Thymus (tissue), 11 donors: ENCODE measurements around the gene GALR2. TPM values are rescaled to one million over a fixed set of nuclear protein-coding genes. Genes with fewer than 3 reads are reported as not detected.

ENCODE experiments used
- DNase-seq, 9 donors: peaks; one replicate each; pipeline ENCODE4 v3.0.0-alpha.2; 2013; ENCODE audit warnings: low spot score in 9 of 9, low read depth in 6 of 9, missing footprints in 1 of 9
- H3K27ac ChIP-seq, 2 donors: one replicate each; pipeline ENCODE4 v1.5.1; 2013; ENCODE audit warnings: control low read depth in 1 of 2, low read depth in 1 of 2, low read length in 1 of 2, mild to moderate bottlenecking in 1 of 2, moderate library complexity in 1 of 2
- H3K27me3 ChIP-seq, 2 donors: one replicate each; pipeline ENCODE4 v1.5.1; 2013; ENCODE audit warnings: low read length in 1 of 2; ENCODE audit not compliant: control insufficient read depth in 2 of 2, insufficient read depth in 1 of 2
- H3K36me3 ChIP-seq, 2 donors: one replicate each; pipeline ENCODE4 v1.5.1; 2013; ENCODE audit warnings: low read length in 1 of 2, mild to moderate bottlenecking in 1 of 2, moderate library complexity in 1 of 2; ENCODE audit not compliant: control insufficient read depth in 2 of 2, insufficient read depth in 2 of 2
- H3K4me1 ChIP-seq, 2 donors: one replicate each; pipeline ENCODE4 v1.5.1; 2013; ENCODE audit warnings: low read length in 2 of 2; ENCODE audit not compliant: control insufficient read depth in 2 of 2, insufficient read depth in 2 of 2
- H3K4me3 ChIP-seq, 2 donors: one replicate each; pipeline ENCODE4 v1.5.1; 2013; ENCODE audit warnings: low read length in 2 of 2, control low read depth in 1 of 2, mild to moderate bottlenecking in 1 of 2
- H3K9me3 ChIP-seq, 2 donors: one replicate each; pipeline ENCODE4 v1.5.1; 2013; ENCODE audit warnings: low read length in 1 of 2, mild to moderate bottlenecking in 1 of 2; ENCODE audit not compliant: control insufficient read depth in 2 of 2, insufficient read depth in 1 of 2
- WGBS: extraction: QIAGEN DNeasy Blood & Tissue Kit; methylation state at CpG from one replicate; pipeline ENCODE4 v1.1.7; 2013; 5-methylcytosine and 5-hydroxymethylcytosine counted together
- polyA plus RNA-seq: library from polyadenylated mRNA; stranded (reverse); fragments of 200-250 nt; gene quantifications from one replicate; pipeline ENCODE4 v1.2.3, GENCODE V29; 2013
- total RNA-seq: library from RNA; stranded (reverse); fragments of 120-200 nt; gene quantifications from one replicate; pipeline ENCODE4 v1.2.4, GENCODE V29; 2013
- donor health status: healthy.

GALR2 gene
- total and polyA plus RNA-seq, 2 donors = 0.09 TPM

DNA sequence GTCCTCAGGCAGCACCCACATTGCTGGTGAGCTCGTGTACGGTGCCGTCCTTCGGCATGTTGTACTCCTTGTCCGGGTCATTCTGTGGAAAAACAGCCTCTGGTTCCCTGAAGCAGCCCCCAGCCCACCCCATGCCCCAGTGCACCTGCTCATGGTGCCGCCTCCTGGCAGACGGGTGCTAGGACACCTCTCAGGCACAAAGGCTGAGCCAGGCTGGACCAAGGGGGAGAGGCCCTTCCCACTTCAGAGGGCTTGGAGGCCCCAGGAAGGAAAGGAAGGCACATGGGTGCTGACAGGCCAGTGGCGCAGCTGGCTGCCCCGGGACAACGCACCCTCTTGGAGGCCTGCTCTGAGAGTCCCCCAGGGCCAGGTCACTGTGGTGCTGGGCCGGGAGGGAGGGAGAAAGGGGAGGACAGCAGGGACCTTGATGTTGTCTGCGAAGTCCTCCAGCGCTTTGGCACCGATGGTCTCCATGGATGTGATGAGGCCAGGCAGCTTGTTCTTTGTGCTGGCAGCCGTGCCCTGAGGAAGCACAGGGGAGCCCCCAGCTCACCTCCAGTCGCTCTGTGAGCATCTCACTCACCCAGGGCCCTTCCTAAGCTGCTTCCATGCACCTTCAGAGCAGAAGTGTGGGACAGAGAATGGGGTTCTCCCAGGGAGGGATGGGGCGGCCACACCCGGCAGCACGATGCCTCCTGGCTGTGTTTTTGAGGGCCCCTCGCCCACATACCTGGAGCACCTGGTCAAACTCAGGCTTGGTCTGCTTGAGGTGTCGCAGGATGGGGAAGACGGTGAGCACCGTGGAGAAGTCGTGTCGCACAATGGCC, 13.7 kb downstream of the GALR2 start:
- WGBS = 89% methylated on average over 25 of the region's 25 CpGs
- Histone ChIP-seq H3K27me3 (no peaks in the 10 kb centered on the region), H3K27ac (no peak overlapping the region), H3K4me1 (peaks cover 0 to 15% of the 10 kb centered on the region in 2 donors), H3K36me3 (peaks cover 95 to 99% of the 10 kb centered on the region in 2 donors), H3K9me3 (no peaks in the 10 kb centered on the region), H3K4me3 (no peak overlapping the region)
- no peak for DNase-seq

DNA sequence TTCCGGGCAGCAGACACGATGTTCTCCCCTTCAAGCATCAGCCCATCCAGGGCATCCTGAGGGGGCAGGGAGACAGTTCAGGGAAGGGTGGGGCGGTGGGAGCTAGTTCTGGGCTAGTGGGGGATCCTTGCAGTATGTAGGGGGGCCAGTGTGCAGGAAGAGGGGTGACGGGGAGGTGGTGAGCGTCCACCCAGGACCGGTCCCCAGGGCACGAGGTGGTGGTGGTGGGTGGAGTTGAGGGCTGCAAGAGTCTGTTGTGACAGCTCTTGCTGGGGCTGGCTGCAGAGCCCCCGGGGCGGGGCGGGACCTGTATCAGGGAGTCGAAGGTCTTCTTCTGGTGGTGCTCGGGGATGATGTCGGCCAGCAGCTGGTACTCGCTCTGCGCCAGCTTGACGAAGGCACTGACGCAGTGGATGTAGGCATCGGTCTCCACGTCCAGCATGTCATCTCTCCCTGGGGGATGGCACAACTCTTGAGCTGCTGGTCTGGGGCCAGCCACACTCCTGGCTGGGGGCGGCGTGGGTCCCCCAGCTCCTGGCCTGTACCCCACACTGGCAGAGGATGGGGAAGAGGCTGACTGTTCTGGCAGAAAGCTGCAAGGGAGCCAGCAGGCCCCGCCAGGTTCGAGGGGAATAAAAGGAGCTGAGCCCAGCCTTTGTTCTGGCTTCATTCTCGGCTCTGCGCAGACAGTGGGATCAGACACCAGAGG, 14.4 kb downstream of the GALR2 start:
- H3K36me3 ChIP-seq = peaks cover 95 to 99% of the 10 kb centered on the region in 2 donors
- H3K27me3 ChIP-seq = no peaks in the 10 kb centered on the region
- no peak overlapping the region for H3K27ac ChIP-seq
- no peaks in the 10 kb centered on the region for H3K9me3 ChIP-seq
- WGBS = 98% methylated on average over 25 of the region's 25 CpGs
- H3K4me3 ChIP-seq = no peak overlapping the region
- DNase-seq = no peak
- H3K4me1 ChIP-seq = peaks cover 0 to 15% of the 10 kb centered on the region in 2 donors

DNA sequence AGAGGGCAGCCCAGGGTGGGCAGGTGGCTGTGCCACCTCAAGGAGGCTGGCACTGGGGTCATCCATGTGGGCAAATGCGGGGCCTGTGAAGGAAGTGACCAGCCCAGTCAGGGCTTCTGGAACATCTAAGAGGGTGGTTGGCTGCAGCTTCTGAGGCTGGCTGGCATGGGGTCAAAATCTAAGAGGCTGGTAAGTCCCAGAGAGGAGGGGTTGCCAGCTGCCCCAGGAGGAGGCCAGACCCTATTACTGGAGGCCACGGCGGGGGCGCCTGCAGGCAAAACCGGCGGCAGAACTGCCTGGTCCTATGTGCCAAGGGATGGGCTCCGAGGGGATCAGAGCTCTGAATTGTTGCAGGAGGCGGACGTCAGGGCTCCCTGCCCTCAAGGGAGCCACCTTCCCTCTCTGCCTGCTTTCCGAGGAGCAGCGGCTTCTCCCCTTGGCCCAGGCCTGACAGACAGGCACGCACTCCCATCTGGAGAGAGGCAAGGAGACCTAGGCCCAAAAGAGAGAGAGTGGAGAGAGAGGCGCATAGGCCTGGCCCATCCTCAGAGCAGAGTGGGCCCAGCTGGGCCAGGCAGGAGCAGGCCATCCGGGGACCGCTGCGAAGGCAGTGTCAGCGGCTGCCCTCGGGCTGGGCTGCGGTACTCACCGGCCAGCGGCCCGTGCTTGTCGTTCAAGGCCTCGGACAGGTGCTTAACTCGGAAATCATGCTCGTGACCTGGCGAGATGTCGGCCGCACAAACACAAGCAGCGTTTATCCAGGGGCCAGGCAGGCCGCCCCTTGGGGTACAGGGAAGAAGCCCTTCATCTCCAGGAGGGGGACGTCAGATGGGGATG, 15.3 kb downstream of the GALR2 start:
- Histone ChIP-seq H3K27ac (no peak overlapping the region), H3K9me3 (no peaks in the 10 kb centered on the region), H3K4me1 (peaks cover 0 to 15% of the 10 kb centered on the region in 2 donors), H3K4me3 (no peak overlapping the region), H3K36me3 (peaks cover 92 to 97% of the 10 kb centered on the region in 2 donors), H3K27me3 (no peaks in the 10 kb centered on the region)
- no peak for DNase-seq
- WGBS = 95% methylated on average over 32 of the region's 32 CpGs

DNA sequence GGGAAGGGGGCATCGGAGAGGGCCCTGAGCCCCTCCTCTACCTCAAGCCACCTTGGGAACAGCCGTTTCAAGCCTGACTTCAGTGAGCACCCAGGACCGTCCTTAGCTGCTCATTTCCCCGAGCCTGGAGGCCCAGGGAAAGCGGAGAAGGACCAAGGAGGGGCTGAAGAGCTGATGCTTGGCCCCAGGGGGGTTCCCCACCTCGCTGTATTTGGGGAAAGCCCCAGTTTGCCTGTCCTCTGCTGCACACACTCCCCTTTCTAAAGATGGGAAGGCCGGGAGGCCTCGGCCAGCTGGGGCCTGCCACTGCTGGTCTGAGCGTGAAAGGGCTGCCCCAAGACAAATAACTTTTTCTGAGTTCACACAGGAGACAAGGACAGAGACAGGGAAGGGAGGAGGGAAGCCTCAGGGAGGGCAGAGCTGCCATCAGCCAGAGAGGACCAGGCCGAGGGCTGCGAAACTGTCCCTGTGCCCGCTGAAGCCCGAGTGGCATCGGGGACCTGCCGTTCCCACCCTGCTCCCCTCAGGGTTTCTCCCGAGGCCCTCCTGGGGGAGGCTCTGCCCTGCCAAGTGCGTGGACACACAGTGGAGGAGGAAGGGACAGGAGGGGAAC, 16.0 kb downstream of the GALR2 start:
- Histone ChIP-seq H3K4me3 (no peak overlapping the region), H3K27me3 (no peaks in the 10 kb centered on the region), H3K9me3 (no peaks in the 10 kb centered on the region), H3K27ac (peak overlapping the region; percentile 3 to 56), H3K4me1 (peaks cover 0 to 15% of the 10 kb centered on the region in 2 donors), H3K36me3 (peaks cover 92% of the 10 kb centered on the region in 2 donors)
- 93% methylated on average over 17 of the region's 17 CpGs for WGBS
- DNase-seq = no peak

GRCh38 chr17:76091526-76092286, 17.1 kb downstream of the GALR2 start:
- Histone ChIP-seq H3K36me3 (peaks cover 90 to 91% of the 10 kb centered on the region in 2 donors), H3K4me3 (no peak overlapping the region), H3K27me3 (no peaks in the 10 kb centered on the region), H3K27ac (peak overlapping the region in 1 of 2 donors; percentile 31), H3K9me3 (no peaks in the 10 kb centered on the region), H3K4me1 (peaks cover 0 to 15% of the 10 kb centered on the region in 2 donors)
- 77% methylated on average over 23 of the region's 23 CpGs for WGBS
- DNase-seq = no peak

DNA sequence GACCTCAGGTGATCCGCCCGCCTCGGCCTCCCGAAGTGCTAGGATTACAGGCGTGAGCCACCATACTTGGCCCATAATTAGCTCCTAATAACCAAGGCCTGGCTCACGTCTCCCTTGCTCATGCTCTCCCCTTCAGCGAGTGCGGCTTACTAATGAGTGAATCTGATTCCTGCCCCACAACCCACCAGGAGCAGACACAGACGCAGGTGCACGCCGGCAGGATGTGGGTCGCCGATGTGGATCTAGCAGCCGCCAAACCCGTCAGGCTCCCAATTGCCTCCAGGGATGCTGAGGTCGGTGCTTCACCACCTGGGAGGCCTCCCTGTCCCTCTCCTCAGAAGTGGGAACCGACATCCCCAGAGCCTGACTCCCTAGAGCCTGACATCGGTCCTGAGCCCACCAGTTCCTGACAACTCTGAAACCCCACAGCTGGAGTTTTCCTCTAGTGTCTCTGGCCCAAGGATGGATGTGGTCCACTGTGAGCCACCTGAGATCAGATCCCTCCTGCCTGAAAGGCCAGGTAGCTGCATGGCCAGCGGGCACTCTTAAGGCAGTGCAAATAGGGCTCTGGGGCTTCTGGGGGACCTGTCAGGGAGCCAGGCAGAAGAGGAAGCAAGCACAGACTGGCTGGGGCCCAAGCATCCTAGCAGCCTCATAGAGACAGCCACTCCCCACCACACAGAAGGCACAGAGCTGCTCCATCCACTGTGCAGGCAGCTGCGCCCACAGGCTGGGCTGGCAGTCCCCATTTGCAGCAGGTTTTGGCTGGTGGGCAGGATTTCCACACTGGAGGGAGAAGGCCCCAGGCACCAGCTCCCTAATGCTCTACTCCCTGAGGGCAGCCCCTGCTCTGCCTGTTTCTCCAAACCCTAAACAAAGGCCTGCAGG, 18.2 kb downstream of the GALR2 start:
- no peak for DNase-seq
- Histone ChIP-seq H3K9me3 (no peaks in the 10 kb centered on the region), H3K4me3 (no peak overlapping the region), H3K4me1 (peaks cover 0 to 15% of the 10 kb centered on the region in 2 donors), H3K27ac (no peak overlapping the region), H3K27me3 (no peaks in the 10 kb centered on the region), H3K36me3 (peaks cover 86 to 90% of the 10 kb centered on the region in 2 donors)
- 90% methylated on average over 20 of the region's 20 CpGs for WGBS

DNA sequence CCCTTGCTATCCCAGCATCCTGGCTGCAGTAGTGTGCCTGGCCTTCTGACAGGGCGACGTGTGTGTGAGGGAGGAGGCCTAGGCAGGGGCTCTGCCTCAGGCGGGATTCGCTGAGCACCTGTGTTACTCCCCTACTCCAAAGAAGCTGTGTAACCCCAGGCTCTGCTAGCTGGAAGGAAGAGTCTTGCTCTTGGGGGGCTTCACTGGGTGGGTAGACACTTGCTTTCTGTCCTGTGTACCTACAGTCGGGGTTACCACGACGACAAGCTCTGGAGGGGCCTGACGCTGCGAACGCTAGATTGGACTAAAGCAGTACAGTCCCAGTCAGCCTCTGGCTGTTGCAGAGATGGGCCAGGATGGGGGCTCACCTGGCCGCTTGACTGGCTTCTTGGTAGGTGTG, 19.5 kb downstream of the GALR2 start:
- peaks cover 78 to 86% of the 10 kb centered on the region in 2 donors for H3K36me3 ChIP-seq
- H3K9me3 ChIP-seq = no peaks in the 10 kb centered on the region
- no peaks in the 10 kb centered on the region for H3K27me3 ChIP-seq
- H3K4me1 ChIP-seq = peaks cover 0 to 15% of the 10 kb centered on the region in 2 donors
- no peak for DNase-seq
- H3K27ac ChIP-seq = no peak overlapping the region
- 89% methylated on average over 11 of the region's 11 CpGs for WGBS
- H3K4me3 ChIP-seq = no peak overlapping the region
